MM.1S (cell line): Measurements from ENCODE around the gene MDH2.

Experiments used
- EZH2 ChIP-seq: fragments of 300-600 bp; sonication (generic); optimal IDR thresholded peaks from 2 replicates; pipeline ENCODE3; 2017; ENCODE audit warnings: low read depth, mild to moderate bottlenecking, antibody characterized with exemption, low read length, mixed read lengths
- EZH2phosphoT487 ChIP-seq: fragments of 300-600 bp; sonication (generic); IDR thresholded peaks from 2 replicates; pipeline ENCODE4 v1.6.1; 2018; ENCODE audit warnings: antibody characterized with exemption, low read length
- TF ChIP-seq, protein P1 (sequence below): fragments of 300-600 bp; sonication (generic); IDR thresholded peaks from 2 replicates; pipeline ENCODE4 v1.5.1; 2016; ENCODE audit warnings: antibody characterized with exemption, low read length, mixed read lengths

DNA sequence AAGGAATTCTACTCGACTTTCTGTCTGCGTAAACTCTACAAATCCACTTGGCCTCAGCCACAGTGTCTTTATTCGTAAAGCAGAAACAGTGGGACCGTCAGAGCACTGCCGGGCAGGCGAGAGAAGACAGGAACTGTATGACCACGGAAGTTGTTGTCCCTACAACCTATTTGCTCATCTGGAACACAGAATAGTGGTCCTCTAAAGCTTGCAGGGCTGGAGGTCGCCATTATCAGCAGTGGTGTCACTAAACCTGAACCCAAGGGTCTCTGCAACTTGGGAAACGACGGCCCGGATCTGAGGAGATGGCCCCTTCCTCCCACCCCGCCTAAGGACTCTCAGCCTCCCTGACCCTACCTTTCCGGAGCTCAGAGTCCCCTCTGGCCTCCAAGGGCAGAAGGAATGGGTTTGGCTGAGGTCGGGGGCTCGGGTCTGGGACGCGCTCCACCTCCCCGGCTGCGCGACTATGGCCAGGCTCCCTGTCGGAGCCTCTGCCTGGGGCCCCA lies 548 bp upstream of the MDH2 start:
- TF ChIP-seq EZH2 = no peak
- TF ChIP-seq, protein P1, sequence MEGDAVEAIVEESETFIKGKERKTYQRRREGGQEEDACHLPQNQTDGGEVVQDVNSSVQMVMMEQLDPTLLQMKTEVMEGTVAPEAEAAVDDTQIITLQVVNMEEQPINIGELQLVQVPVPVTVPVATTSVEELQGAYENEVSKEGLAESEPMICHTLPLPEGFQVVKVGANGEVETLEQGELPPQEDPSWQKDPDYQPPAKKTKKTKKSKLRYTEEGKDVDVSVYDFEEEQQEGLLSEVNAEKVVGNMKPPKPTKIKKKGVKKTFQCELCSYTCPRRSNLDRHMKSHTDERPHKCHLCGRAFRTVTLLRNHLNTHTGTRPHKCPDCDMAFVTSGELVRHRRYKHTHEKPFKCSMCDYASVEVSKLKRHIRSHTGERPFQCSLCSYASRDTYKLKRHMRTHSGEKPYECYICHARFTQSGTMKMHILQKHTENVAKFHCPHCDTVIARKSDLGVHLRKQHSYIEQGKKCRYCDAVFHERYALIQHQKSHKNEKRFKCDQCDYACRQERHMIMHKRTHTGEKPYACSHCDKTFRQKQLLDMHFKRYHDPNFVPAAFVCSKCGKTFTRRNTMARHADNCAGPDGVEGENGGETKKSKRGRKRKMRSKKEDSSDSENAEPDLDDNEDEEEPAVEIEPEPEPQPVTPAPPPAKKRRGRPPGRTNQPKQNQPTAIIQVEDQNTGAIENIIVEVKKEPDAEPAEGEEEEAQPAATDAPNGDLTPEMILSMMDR = no peak
- TF ChIP-seq EZH2phosphoT487 = no peak
